CD4-positive, alpha-beta T cell treated with Interferon gamma for 1 hour (primary cell): ENCODE measurements around the gene TNFAIP8.

ENCODE experiments used
- DNase-seq: peaks from one replicate; pipeline ENCODE4 v3.0.0-alpha.2; 2020

TNFAIP8 gene

GRCh38 chr5:119329666-119330065 lies 26.2 kb upstream of the TNFAIP8 start:
- DNase-seq, result no peak

GRCh38 chr5:119330367-119331183 lies 25.2 kb upstream of the TNFAIP8 start:
- DNase-seq, result no peak

GRCh38 chr5:119331566-119332095 lies 24.2 kb upstream of the TNFAIP8 start:
- DNase-seq, result no peak

GRCh38 chr5:119332208-119332607 lies 23.6 kb upstream of the TNFAIP8 start:
- no peak for DNase-seq

- no peak for DNase-seq
Observed at GRCh38 chr5:119332978-119333401, 22.8 kb upstream of the TNFAIP8 start.

- DNase-seq, result no peak
Observed at GRCh38 chr5:119333421-119333851, 22.4 kb upstream of the TNFAIP8 start.

- DNase-seq, result no peak
Observed at GRCh38 chr5:119335261-119335677, 20.6 kb upstream of the TNFAIP8 start.

GRCh38 chr5:119336262-119336661 lies 19.6 kb upstream of the TNFAIP8 start:
- DNase-seq, result no peak

- DNase-seq, result no peak
Observed at GRCh38 chr5:119336845-119337580, 18.8 kb upstream of the TNFAIP8 start.

- DNase-seq, result no peak
Observed at GRCh38 chr5:119338326-119338946, 17.4 kb upstream of the TNFAIP8 start.

GRCh38 chr5:119339344-119339743 lies 16.5 kb upstream of the TNFAIP8 start:
- DNase-seq, result no peak

GRCh38 chr5:119339965-119340364 lies 15.9 kb upstream of the TNFAIP8 start:
- DNase-seq, result no peak

- DNase-seq, result peak; percentile 59
Observed at GRCh38 chr5:119340597-119341218, 15.1 kb upstream of the TNFAIP8 start.

- DNase-seq, result no peak
Observed at GRCh38 chr5:119341452-119342349, 14.1 kb upstream of the TNFAIP8 start.

GRCh38 chr5:119342406-119342805 lies 13.4 kb upstream of the TNFAIP8 start:
- no peak for DNase-seq

GRCh38 chr5:119343052-119343451 lies 12.8 kb upstream of the TNFAIP8 start:
- no peak for DNase-seq

- peak; percentile 39 for DNase-seq
Observed at GRCh38 chr5:119343766-119344165, 12.1 kb upstream of the TNFAIP8 start.

- no peak for DNase-seq
Observed at GRCh38 chr5:119344231-119344630, 11.6 kb upstream of the TNFAIP8 start.

- no peak for DNase-seq
Observed at GRCh38 chr5:119345861-119346260, 10.0 kb upstream of the TNFAIP8 start.

GRCh38 chr5:119346394-119346793 lies 9.4 kb upstream of the TNFAIP8 start:
- DNase-seq, result no peak

GRCh38 chr5:119347574-119347973 lies 8.2 kb upstream of the TNFAIP8 start:
- no peak for DNase-seq

GRCh38 chr5:119347991-119348390 lies 7.8 kb upstream of the TNFAIP8 start:
- DNase-seq, result no peak
